Fibroblast of skin of scalp (primary cell): Measurements from ENCODE around the gene PRDX5.
"Not testable (repeated sequence)": the region's sequence is repeated elsewhere in the genome, so short reads cannot be mapped to it uniquely, and the experiment has no call there.

Source experiments
- DNase-seq: peaks from one replicate; pipeline ENCODE4 v3.0.0-alpha.2; 2013

Gene PRDX5

GRCh38 chr11:64306563-64306875, 11.4 kb upstream of the PRDX5 start:
- no peak for DNase-seq

GRCh38 chr11:64306876-64307622, 10.9 kb upstream of the PRDX5 start:
- no peak for DNase-seq

DNA sequence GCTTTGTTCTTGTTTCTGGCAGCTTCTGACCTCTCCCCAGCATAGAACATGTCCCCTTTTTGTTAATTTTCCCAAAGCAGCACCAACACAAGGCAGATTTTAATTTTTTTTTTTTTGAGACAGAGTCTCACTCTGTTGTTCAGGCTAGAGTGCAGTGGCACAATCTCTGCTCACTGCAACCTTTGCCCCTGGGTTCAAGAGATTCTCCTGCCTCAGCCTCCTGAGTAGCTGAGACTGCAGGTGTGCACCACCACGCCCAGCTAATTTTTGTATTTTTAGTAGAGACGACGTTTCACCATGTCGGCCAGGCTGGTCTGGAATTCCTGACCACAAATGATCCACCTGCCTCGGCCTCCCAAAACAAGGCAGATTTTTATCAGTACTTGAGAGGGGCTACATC, 10.1 kb upstream of the PRDX5 start:
- DNase-seq: not testable (repeated sequence)

DNA sequence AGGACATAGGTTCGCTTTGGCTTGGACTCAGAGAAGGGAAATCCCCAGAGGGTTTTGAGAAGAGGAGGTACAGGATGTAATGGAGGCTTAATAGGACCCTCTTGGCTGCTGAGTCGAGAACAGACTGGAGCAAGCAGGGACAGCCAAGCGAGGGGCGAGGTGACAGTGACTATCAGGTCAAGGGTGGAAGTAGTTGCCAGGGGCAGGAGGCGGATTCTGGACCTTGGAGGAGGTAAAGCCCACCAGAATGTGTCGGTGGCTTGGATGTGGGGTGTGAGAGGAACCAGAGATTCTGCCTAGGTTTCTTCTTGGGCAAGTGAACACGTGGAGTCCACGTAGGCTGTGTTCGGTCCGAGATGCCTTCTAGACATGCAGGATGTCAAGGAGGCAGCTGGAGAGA, 5.0 kb upstream of the PRDX5 start:
- DNase-seq: no peak

GRCh38 chr11:64313491-64314145, 4.3 kb upstream of the PRDX5 start:
- no peak for DNase-seq

DNA sequence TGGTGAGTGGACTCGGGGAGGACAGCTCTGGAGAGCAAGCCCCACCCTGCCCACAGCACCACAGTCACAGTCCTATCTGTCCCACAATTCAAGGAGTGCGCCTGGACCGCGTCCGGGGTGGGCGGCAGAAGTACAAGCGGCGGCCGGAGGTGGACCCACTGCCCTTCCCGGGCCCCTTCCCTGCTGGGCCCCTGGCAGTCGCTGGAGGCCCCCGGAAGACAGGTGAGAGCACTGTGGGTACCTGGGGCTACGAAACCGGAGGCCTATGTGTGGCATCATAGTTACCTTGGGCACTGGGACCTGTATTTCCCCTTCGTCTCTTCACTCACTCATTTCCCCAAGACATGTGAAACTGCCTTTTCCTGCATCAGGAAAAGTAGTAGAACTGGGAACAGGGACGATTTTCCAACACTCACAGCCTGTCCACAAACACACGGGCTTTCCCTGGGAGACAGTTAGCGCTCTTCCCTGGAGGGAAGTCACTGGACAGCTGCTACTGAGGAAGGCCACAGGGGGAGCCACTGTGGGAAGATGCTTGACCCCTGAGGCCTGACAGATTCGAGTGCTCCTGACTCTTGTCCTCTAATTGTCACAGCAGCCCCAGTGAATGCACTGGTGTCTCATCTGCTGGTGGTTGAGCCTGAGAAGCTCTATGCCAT, 3.6 kb upstream of the PRDX5 start:
- DNase-seq: no peak

GRCh38 chr11:64314805-64315561, 2.9 kb upstream of the PRDX5 start:
- no peak for DNase-seq

- not testable (repeated sequence) for DNase-seq
These were observed 2.0 kb upstream of the PRDX5 start for GRCh38 chr11:64315667-64316526.

DNA sequence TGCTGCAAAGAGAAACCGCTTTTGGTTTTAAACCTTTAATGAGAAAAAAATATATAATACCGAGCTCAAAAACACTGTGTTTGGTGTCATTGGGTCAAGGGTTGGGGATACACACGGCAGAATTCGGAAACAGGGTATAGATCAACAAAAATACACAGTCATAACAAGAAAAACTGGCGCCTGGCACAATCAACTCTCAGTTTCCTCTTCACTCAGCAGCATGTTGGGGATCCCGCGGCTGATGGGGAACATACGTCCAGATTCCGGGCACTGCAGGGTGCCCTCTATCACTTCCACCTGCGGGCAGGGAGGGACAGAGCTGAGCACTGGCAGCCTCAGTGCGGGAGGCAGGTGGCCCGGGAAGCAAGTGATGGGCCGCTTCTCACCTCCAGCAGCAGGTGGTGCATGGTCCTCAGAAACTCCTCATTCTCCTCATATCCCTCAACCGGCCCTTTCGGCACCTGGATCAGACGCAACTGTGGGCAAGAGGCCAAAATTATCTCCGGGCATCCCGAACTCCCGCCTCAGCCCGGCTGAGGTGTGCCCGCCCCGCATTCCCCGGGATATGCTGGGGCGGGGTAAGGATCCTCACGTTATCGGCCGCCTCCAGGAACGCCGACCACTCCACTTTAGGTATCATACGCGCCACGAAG, 1.1 kb upstream of the PRDX5 start:
- no peak for DNase-seq

DNA sequence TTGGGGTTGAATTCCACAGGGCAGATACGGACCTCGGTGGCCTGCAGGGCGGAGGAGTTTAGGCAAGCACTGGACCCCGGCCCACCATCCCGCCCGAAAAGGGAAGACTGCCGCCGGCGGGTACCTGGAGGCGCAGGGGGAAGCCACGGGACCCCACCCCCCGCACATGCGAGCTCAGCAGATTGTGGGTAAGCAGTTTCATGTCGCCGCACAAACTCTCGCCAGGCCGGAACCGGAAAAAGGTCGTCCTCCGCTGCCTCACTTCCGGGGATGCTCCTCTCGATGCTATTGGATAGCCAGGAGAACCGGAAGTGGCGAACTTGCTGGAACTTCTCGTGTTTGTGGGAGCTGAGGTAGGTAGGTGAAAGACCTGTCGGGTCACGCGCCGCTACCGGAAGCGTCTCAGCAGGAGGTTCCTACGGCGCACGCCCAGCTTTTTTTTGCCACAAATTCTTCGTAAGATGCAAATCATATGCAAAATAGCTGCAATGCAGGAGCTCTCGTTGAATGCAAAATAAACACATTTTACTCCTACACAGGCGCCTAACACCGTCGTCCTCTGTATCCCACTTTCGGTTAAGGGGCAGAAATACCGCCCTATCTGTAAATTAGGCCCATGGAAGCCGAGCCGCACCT, 478 bp upstream of the PRDX5 start, which contains the start of gene TRMT112:
Gene TRMT112, minus strand, starts transcription at position 235 of the 636 bp plus-strand sequence. Its CDS starts 33 bp downstream, at position 202.
- peak; percentile 97 for DNase-seq

DNA sequence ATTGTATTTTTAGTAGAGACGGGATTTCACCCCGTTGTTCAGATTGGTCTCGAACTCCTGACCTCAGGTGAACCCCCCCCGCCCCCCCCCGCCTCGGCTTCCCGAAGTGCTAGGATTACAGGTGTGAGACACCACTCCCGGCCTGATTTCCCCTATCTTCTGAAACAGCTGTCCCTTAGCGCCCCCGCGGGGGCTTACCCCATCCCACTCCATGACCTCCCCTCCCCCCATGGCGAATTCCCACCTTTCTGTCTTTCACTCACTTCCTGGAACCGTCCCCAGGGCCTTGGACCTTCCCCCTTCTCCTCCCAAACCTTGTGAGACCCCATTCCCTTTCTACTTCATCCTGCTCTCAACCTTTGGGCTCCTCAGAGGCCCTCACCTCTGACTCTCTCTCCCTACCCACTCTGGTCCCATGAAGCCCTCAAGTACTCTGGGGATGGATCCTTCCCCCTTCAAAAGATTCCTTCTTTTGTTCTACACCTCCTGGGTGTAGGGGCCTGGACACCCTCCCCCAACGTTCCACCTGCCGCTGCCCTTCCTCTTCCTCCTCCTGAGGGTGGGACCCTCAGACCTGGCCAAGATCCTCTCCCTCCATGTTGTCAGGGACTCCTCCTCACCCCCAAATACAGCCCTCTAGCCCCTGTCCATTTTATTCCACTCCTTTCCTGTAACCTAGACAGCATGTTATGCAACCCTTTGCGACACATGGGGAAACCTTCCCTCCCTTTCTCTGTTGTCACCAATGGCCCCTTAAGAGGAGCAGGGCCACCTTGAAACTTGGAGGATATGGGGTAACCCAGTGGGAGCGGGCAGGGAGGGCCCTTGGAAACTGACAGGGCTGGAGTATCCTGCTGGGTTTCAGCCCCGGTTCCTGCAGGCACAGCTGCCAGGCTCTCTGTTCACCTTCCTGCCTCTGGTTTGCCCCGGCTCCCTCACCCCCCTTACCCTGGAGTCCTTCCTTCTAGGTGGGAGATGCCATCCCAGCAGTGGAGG, 1.1 kb downstream of the PRDX5 start:
- DNase-seq: no peak

GRCh38 chr11:64320556-64320955, 2.6 kb downstream of the PRDX5 start:
- no peak for DNase-seq

- DNase-seq: no peak
These were observed 3.1 kb downstream of the PRDX5 start for GRCh38 chr11:64321026-64321425.

DNA sequence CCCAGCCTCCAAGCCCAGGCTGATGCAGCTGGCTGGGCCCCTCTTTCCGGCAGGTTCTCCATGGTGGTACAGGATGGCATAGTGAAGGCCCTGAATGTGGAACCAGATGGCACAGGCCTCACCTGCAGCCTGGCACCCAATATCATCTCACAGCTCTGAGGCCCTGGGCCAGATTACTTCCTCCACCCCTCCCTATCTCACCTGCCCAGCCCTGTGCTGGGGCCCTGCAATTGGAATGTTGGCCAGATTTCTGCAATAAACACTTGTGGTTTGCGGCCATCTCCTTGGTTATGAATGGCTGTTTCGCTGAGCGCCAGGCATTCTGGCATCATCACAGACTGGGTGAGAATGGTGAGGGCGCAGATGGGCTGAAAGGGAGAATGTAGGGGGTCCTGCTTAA, 3.6 kb downstream of the PRDX5 start:
- DNase-seq: no peak

- no peak for DNase-seq
These were observed 5.0 kb downstream of the PRDX5 start for GRCh38 chr11:64322925-64323260.

DNA sequence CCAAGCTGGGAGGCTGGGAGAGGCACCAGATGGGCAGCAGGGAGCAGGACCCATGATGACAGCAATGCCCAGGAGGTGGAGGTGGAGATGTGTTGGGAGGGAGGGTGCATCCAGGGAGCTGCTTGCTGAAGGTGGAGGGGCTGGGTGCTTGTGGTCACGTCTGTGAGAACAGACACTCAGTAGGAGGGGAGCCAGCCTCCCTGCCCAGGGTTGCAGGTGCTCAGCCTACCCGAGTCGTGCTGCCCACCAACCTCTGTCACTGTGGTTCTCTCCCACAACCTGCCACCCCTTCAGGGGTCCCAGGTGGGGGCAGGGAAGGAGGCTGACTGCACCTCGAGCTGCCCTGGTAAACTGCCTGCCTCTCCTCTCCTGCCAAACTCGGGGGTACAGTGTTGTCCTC, 5.5 kb downstream of the PRDX5 start:
- DNase-seq: no peak

GRCh38 chr11:64323984-64324383, 6.1 kb downstream of the PRDX5 start:
- not testable (repeated sequence) for DNase-seq

DNA sequence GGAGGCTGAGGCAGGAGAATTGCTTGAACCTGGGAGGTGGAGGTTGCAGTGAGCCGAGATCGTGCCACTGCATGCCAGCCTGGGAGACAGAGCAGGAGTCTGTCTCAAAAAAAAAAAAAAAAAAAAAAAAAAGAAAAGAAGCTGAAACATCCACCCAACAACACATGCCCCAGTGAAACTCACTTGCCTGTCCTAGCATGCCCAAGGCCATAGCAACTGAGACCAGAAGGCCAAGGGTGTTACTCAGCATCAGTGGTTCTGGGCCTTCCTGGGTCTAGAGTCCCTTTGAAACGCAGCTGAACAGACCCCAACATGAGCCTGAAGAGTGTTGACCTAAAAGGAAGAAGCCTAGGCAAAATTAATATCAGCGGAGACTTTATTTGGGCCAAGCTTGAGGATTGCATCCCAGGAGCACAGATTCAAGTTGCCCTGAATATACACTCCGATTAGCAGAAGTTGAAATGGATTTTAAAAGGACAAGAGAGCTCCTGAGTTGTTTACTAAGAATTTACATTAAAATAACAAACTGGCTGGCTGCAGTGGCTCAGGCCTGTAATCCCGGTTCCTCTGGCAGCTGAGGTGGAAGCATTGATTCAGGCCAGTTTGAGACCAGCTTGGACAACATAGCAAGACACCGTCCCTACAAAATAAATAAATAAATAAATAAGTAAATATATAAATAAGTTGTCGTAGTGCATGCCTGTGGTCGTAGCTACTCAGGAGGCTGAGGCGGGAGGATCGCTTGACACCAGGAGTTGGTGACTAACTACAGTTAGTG, 7.0 kb downstream of the PRDX5 start:
- DNase-seq: no peak

- no peak for DNase-seq
These were observed 9.5 kb downstream of the PRDX5 start for GRCh38 chr11:64327375-64327774.
